Astrocyte (in vitro differentiated cells and primary cell): ENCODE data around the gene CIAPIN1. TPM values are rescaled to one million over a fixed set of nuclear protein-coding genes. Genes with fewer than 3 reads are reported as not detected.

Experiments used
- DNase-seq: peaks from one replicate; pipeline ENCODE4 v3.0.0-alpha.2; 2010; ENCODE audit warnings: low read depth
- FAIRE-seq: peaks from 2 replicates; lab custom pipeline; 2011; peaks lifted over from hg19 to GRCh38; lab: Jason Lieb, UNC
- H2AFZ ChIP-seq: 2 replicates; pipeline ENCODE4 v1.6.0; 2012; ENCODE audit warnings: low read depth, low read length, inconsistent platforms
- H3K27ac ChIP-seq: 2 replicates; pipeline ENCODE4 v1.5.1; 2011; ENCODE audit warnings: low read depth, low read length, inconsistent platforms
- H3K27me3 ChIP-seq: 2 replicates; pipeline ENCODE4 v1.6.0; 2011; ENCODE audit warnings: low read length, inconsistent platforms; ENCODE audit not compliant: insufficient read depth
- H3K36me3 ChIP-seq: 2 replicates; pipeline ENCODE4 v1.5.1; 2011; ENCODE audit warnings: low read length, inconsistent platforms; ENCODE audit not compliant: insufficient read depth
- H3K4me1 ChIP-seq: 2 replicates; pipeline ENCODE4 v1.5.1; 2011; ENCODE audit warnings: low read length, inconsistent platforms; ENCODE audit not compliant: insufficient read depth
- H3K4me2 ChIP-seq: 2 replicates; pipeline ENCODE4 v1.6.0; 2012; ENCODE audit warnings: low read length, inconsistent platforms
- H3K4me3 ChIP-seq: 2 replicates; pipeline ENCODE4 v1.5.1; 2011; ENCODE audit warnings: low read depth, mild to moderate bottlenecking, low read length, inconsistent platforms; ENCODE audit not compliant: insufficient read depth
- H3K79me2 ChIP-seq: 2 replicates; pipeline ENCODE4 v1.6.0; 2012; ENCODE audit warnings: mild to moderate bottlenecking, low read length, inconsistent platforms; ENCODE audit not compliant: insufficient read depth
- H3K9ac ChIP-seq: 2 replicates; pipeline ENCODE4 v1.6.0; 2012; ENCODE audit warnings: mild to moderate bottlenecking, low read length, inconsistent platforms
- H3K9me3 ChIP-seq: 2 replicates; pipeline ENCODE4 v1.5.1; 2012; ENCODE audit warnings: low read depth, mild to moderate bottlenecking, low read length, inconsistent platforms; ENCODE audit not compliant: insufficient read depth
- H4K20me1 ChIP-seq: 2 replicates; pipeline ENCODE4 v1.6.0; 2012; ENCODE audit warnings: low read length, inconsistent platforms; ENCODE audit not compliant: insufficient read depth
- H3K27ac Mint-ChIP-seq: one replicate; pipeline ENCODE4 v1.8.0; 2021; ENCODE audit warnings: mild to moderate bottlenecking, mixed read lengths; ENCODE audit not compliant: unreplicated experiment
- H3K27me3 Mint-ChIP-seq: one replicate; pipeline ENCODE4 v1.8.0; 2021; ENCODE audit warnings: low read depth, mixed read lengths; ENCODE audit not compliant: unreplicated experiment
- H3K36me3 Mint-ChIP-seq: one replicate; pipeline ENCODE4 v1.8.0; 2021; ENCODE audit warnings: low read depth, mixed read lengths; ENCODE audit not compliant: unreplicated experiment
- H3K4me1 Mint-ChIP-seq: one replicate; pipeline ENCODE4 v1.8.0; 2021; ENCODE audit warnings: low read depth, mixed read lengths; ENCODE audit not compliant: unreplicated experiment
- H3K4me3 Mint-ChIP-seq: one replicate; pipeline ENCODE4 v1.8.0; 2021; ENCODE audit warnings: mild to moderate bottlenecking, moderate library complexity, mixed read lengths; ENCODE audit not compliant: unreplicated experiment
- H3K9me3 Mint-ChIP-seq: one replicate; pipeline ENCODE4 v1.8.0; 2021; ENCODE audit warnings: mild to moderate bottlenecking, mixed read lengths; ENCODE audit not compliant: unreplicated experiment
- EZH2 ChIP-seq: IDR thresholded peaks from 2 replicates; pipeline ENCODE4 v1.6.1; 2012; ENCODE audit warnings: mild to moderate bottlenecking, low read length, inconsistent platforms; ENCODE audit not compliant: insufficient read depth
- total RNA-seq: library from RNA; stranded (reverse); gene quantifications from 2 replicates; pipeline ENCODE4 v1.2.1, GENCODE V29; 2021
- TF ChIP-seq, protein P1 (sequence below): IDR thresholded peaks from 2 replicates; pipeline ENCODE4 v1.5.1; 2011; ENCODE audit warnings: low read depth, mild to moderate bottlenecking, inconsistent platforms, low read length, moderate library complexity; ENCODE audit not compliant: insufficient read depth

Gene CIAPIN1
- total RNA-seq, 1 donor from 2014 or later, result 68.9 TPM

GRCh38 chr16:57419506-57419905, 27.7 kb downstream of the CIAPIN1 start:
- Histone ChIP-seq H3K27ac (no peak overlapping the region), H4K20me1 (no peaks in the 10 kb centered on the region), H3K9me3 (no peaks in the 10 kb centered on the region), H3K9ac (no peak overlapping the region), H3K79me2 (no peaks in the 10 kb centered on the region), H3K4me3 (no peak overlapping the region), H3K4me2 (no peak overlapping the region), H3K27me3 (peaks cover 2% of the 10 kb centered on the region), H3K4me1 (peaks cover 11% of the 10 kb centered on the region), H3K36me3 (no peaks in the 10 kb centered on the region), H2AFZ (no peak overlapping the region)
- peaks cover 6% of the 10 kb centered on the region for H3K27me3 Mint-ChIP-seq
- FAIRE-seq (no peak), DNase-seq (no peak)
- no peak overlapping the region for H3K27ac Mint-ChIP-seq
- H3K36me3 Mint-ChIP-seq, result no peaks in the 10 kb centered on the region
- H3K9me3 Mint-ChIP-seq, result no peaks in the 10 kb centered on the region
- no peak overlapping the region for H3K4me3 Mint-ChIP-seq
- peaks cover 9% of the 10 kb centered on the region for H3K4me1 Mint-ChIP-seq
- no peak for TF ChIP-seq EZH2
- TF ChIP-seq, protein P1, sequence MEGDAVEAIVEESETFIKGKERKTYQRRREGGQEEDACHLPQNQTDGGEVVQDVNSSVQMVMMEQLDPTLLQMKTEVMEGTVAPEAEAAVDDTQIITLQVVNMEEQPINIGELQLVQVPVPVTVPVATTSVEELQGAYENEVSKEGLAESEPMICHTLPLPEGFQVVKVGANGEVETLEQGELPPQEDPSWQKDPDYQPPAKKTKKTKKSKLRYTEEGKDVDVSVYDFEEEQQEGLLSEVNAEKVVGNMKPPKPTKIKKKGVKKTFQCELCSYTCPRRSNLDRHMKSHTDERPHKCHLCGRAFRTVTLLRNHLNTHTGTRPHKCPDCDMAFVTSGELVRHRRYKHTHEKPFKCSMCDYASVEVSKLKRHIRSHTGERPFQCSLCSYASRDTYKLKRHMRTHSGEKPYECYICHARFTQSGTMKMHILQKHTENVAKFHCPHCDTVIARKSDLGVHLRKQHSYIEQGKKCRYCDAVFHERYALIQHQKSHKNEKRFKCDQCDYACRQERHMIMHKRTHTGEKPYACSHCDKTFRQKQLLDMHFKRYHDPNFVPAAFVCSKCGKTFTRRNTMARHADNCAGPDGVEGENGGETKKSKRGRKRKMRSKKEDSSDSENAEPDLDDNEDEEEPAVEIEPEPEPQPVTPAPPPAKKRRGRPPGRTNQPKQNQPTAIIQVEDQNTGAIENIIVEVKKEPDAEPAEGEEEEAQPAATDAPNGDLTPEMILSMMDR, result no peak

DNA sequence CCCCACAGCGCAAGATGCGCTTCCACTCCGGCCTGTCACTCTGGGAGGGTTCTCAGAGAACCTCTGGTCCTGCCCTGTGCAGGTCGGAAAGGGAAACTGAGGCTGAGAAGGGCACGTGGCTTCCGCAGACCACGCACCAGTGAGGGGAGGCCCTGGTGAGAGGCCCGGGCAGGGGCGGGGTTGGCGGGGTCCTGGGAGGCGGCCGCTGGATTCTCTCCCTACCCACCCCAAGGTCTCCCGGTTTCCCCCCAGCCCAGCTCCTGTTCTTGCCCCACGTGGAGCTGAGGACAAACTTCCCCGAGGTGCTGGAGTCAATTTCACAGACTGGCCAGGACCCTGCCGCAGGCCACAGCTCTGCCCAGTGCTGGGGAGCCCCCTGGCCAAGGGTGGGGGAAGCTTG, 31.1 kb downstream of the CIAPIN1 start:
- no peak overlapping the region for H3K4me2 ChIP-seq
- Mint-ChIP-seq H3K4me3 (no peak overlapping the region), H3K27ac (no peak overlapping the region), H3K36me3 (no peaks in the 10 kb centered on the region), H3K9me3 (no peaks in the 10 kb centered on the region), H3K4me1 (peaks cover 9% of the 10 kb centered on the region), H3K27me3 (peaks cover 19% of the 10 kb centered on the region)
- H4K20me1 ChIP-seq, result no peaks in the 10 kb centered on the region
- H3K27me3 ChIP-seq, result peaks cover 2% of the 10 kb centered on the region
- no peak overlapping the region for H3K27ac ChIP-seq
- H3K4me3 ChIP-seq, result no peak overlapping the region
- H3K79me2 ChIP-seq, result no peaks in the 10 kb centered on the region
- no peaks in the 10 kb centered on the region for H3K9me3 ChIP-seq
- no peak for DNase-seq
- no peak overlapping the region for H2AFZ ChIP-seq
- FAIRE-seq, result no peak
- H3K4me1 ChIP-seq, result peaks cover 6% of the 10 kb centered on the region
- no peak for TF ChIP-seq EZH2
- TF ChIP-seq, protein P1, result no peak
- H3K9ac ChIP-seq, result no peak overlapping the region
- no peaks in the 10 kb centered on the region for H3K36me3 ChIP-seq

- H3K79me2 ChIP-seq, result no peaks in the 10 kb centered on the region
- no peak for TF ChIP-seq EZH2
- TF ChIP-seq, protein P1, result no peak
- H3K27ac Mint-ChIP-seq, result no peak overlapping the region
- H3K27me3 ChIP-seq, result peaks cover 5% of the 10 kb centered on the region
- H3K36me3 Mint-ChIP-seq, result no peaks in the 10 kb centered on the region
- H3K4me2 ChIP-seq, result no peak overlapping the region
- H3K9me3 ChIP-seq, result no peaks in the 10 kb centered on the region
- H3K36me3 ChIP-seq, result no peaks in the 10 kb centered on the region
- peaks cover 6% of the 10 kb centered on the region for H3K4me1 ChIP-seq
- H3K9ac ChIP-seq, result no peak overlapping the region
- no peak overlapping the region for H3K27ac ChIP-seq
- no peaks in the 10 kb centered on the region for H3K9me3 Mint-ChIP-seq
- H3K27me3 Mint-ChIP-seq, result peaks cover 32% of the 10 kb centered on the region
- FAIRE-seq, result no peak
- no peak overlapping the region for H3K4me3 ChIP-seq
- no peaks in the 10 kb centered on the region for H4K20me1 ChIP-seq
- no peak for DNase-seq
- H2AFZ ChIP-seq, result no peak overlapping the region
- peaks cover 6% of the 10 kb centered on the region for H3K4me1 Mint-ChIP-seq
- H3K4me3 Mint-ChIP-seq, result no peak overlapping the region
Observed at GRCh38 chr16:57413733-57414132, 33.5 kb downstream of the CIAPIN1 start.
